NCI-H2196 treated with DMSO at 0.1 percent for 48 hours (cell line): Measurements from ENCODE around the gene SENP5.
"Not testable (repeated sequence)": the region's sequence is repeated elsewhere in the genome, so short reads cannot be mapped to it uniquely, and the experiment has no call there.

ENCODE experiments used
- DNase-seq: peaks from one replicate; lab custom pipeline; 2025; ENCODE audit not compliant: unreplicated experiment; lab: John Stamatoyannopoulos, UW

SENP5 gene

DNA sequence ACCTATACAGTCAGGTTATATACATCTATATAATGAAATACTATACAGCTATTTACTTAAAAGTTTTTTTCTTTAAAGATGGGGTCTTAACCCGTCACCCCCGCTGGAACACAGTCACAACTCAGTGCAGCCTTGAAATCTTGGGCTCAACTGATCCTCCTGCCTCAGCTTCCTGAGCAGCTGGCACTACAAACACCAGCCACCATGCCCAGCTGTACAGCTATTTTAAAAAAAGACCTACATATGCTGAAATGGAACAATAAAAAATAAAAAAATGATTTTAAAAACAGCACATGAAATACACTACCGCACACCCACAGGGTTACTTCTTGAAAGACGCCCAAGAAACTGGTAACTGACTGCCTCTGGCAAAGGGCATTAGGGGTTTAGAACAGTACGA lies 70.9 kb downstream of the SENP5 start:
- no peak for DNase-seq

DNA sequence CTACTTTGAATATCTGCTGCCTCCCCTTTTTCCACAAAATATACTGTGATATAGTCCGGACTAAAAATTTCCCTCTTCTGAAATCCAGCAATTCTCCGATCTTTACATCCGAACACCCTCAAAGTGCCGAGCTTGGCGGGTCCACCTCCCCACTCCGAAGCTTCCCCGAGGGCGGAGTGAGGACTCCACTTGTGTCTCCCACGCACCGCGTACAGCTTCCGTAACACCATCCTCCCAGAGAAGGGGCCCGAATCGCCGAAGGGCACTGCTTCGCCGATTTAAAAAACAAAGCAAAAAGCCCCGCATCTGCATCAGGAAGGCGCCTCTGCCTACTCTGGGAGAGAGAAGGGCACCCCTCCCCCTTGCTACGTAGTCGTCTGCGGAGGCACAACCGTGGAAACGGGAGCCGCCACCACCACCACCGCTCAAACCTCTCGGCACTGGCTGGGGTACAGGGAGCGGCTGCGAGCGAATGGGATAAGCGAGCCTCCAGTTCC lies 74.1 kb downstream of the SENP5 start:
- DNase-seq = no peak

DNA sequence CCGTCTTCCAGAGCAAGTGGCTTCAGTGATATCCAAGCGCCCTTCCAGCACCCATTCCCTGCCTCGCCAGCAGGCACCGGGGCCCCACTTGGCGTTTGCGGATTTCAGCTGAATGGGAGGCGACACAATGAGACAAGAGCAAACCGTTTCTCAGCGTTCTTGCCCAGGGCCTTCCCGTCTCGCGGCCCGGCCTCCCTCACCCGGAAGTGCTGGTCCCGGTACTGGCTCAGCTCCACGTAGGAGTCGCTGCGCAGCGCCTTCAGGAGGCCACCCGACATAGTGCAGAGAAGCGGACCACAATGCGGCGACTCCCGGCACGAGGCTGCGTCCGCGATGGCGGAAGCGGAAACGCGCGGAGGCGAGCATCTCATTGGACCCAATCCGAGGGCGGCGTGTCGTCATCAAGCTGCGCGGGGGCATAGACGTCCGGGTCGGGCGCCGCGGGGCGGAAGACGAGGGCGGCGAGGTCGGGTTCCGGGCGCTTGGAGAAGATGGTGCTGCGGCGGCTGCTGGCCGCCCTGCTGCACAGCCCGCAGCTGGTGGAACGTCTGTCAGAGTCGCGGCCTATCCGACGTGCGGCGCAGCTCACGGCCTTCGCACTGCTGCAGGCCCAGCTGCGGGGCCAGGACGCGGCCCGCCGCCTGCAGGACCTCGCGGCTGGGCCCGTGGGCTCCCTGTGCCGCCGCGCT lies 74.7 kb downstream of the SENP5 start, which contains the start of gene NCBP2:
Gene NCBP2, minus strand, starts transcription at position 303 of the 689 bp plus-strand sequence. Its CDS starts 25 bp downstream, at position 278.
- DNase-seq = peak; percentile 100

DNA sequence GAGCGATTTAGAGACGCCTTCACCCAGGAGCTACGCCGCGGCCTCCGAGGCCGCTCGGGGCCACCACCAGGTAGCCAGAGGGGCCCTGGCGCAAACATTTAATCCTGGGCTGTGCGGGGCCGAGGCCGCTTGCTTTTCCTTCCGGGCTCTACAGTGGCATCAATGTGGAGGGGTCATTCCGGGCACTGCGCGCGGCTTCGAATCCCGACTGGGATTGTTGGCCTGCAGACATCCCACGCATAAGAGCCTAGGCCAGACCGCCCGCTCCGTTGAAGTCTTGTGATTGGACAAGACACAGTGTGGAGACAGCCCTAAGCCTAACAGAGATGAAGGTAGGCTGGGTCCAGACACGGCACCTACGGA lies 75.2 kb downstream of the SENP5 start:
- peak; percentile 37 for DNase-seq

DNA sequence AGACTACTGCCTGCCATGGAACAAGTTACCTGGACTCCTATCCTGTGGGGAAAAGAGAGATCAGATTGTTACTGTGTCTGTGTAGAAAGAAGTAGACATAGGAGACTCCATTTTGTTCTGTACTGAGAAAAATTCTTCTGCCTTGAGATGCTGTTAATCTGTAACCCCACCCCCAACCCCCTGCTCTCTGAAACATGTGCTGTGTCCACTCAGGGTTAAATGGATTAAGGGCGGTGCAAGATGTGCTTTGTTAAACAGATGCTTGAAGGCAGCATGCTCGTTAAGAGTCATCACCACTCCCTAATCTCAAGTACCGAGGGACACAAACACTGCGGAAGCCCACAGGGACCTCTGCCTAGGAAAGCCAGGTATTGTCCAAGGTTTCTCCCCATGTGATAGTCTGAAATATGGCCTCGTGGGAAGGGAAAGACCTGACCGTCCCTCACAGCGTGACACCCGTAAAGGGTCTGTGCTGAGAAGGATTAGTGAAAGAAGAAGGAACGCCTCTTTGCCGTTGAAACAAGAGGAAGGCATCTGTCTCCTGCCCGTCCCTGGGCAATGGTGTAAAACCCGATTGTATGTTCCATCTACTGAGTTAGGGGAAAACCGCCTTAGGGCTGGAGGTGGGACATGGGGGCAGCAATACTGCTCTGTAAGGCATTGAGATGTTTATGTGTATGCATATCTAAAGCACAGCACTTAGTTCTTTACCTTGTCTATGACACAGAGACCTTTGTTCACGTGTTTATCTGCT lies 76.5 kb downstream of the SENP5 start:
- not testable (repeated sequence) for DNase-seq

DNA sequence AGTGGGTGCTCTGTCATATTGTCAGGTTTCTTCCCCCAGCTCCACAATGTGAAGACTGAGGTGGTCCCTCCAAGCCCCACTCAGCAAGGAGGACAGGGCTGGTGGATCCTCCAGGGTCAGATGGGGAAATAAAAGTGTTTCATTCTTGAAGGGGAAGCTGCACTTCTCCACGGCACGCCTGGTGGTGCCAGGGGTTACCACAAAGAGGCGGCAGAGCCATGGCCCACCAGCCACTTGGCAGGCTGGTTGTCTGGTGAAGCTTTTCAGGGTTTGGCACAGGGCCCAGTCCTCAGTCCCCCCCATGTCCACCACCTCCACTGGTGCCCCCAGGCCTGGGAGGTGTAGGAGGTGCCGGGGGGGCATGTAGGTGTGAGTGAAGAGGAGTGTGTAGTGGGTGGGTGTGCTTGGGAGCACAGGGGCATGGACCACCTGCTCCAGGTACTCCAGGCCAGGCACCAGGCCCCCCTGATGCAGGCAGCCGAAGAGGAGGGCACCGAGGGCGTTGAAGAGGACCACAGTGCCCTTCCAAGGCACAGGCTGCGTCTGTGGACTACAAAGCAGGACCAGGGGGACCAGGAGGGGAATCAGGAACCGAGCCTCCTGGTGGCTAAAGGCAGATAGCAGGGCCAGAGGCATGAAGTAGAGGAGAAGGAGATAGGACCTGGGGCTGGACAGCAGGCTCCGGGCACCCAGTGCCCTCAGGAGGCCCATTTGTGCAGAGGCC lies 79.6 kb downstream of the SENP5 start:
- DNase-seq = no peak

DNA sequence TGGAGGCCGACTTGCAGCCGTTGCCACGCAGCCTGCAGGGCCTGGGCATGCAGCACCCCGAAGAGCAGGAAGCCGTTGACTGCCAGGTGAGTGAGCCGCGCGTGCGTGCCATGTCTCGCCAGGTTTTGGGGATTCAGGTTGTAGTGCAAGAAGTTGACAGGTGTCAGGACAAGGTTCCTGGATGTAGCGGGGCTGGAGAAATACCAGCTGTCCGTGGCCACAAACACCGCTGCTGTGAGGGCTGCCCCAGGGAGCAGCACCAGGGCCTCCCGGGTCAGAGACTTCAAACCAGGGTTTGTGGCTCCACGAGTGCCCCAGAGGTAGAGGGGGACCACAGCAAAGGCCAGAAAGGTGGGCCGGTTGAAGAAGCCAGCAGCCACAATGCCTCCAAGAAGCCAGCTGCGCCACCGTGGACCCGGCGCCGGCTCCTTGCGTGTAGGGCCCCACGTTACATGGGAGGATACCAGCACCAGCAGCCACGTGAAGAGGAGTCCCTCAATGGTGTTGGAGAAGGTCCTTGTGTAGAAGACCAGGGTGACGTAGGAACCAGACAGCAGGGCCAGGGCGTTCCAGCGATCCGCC lies 80.2 kb downstream of the SENP5 start:
- no peak for DNase-seq

DNA sequence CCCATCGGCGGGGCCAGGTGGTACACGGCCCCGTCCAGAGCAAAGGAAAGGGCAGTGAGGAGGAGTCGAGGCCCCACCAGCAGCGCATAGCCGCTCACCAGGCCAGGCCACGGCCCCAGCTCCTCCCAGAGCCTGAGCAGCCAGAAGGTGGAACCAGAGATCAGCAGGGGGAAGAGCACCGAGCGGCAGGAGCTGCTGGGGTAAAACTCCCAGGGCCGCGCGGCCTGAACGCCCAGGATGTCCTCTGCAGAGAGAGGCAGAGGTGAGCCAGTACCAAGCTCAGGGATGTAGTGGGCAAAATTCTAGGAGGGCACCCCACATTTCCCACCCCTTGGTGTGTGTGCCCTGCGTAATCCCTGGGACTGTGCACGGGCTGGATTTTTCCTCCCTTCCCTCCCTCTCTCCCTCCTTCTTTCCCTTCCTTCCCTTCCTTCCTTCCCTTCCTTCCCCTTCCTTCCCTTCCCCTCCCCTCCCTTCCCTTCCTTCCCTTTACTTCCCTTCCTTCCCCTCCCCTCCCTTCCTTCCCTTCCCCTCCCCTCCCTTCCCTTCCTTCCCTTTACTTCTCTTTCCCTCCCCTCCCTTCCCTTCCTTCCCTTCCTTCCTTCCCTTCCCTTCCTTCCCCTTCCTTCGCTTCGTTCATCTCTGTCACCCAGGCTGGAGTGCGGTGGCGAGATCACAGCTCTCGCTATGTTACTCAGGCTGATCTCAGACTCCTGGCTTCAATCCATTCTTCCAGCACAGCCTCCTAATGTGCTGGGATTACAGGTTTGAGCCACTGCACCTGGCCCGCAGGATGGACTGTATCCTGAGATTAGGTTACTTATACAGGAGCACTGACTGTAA lies 80.9 kb downstream of the SENP5 start:
- no peak for DNase-seq

DNA sequence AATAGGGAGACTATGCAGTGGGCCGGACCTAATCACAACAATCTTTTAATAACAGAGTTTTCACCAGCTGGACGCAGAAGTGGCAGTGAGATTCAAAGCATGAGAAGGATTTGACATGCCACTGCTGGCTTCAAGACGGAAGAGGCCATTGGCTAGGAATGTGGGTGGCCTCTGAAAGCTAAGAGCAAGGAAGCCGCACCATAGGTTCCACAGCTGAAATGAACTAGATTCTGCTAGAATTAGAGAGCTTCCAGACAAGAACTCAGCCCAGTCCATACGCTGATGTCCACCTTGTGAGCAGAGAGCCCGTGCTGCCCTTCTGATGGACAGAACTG lies 81.5 kb downstream of the SENP5 start:
- DNase-seq = no peak

DNA sequence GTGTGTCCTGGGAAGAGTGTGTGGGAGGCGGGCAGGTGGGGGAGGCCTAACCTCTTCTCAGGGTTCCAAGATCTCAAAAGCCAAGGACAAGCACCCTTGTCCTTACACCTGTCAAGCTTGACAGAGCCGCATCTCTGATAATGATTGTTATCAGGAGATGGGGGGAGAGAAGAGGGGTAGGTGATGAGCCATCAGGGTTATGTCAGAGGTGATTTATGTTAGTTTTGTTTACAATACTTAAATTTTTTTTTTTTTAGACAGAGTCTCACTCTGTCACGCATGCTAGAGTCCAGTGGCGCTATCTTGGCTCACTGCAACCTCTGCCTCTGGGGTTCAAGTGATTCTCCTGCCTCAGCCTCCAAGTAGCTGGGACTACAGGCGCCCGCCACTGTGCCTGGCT lies 82.0 kb downstream of the SENP5 start:
- DNase-seq = no peak

DNA sequence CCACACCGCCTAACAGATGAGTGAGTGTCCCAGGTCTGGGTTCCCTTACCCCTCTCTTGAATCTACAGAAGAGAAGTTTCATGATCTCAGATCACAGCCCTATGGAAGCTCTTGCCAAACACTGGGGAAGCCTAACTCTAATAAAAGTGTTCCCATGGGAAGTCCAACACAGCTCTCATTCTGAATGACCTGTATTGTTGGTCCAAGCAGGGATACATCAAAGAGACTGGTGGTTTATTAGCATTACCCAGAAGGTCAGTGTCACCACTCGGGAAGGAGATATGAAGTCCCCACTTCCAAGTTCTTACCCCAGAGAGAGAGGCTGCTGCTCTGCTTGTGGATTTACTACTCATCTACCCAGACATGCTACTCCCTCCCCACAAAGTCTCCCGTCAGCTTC lies 83.7 kb downstream of the SENP5 start:
- no peak for DNase-seq

DNA sequence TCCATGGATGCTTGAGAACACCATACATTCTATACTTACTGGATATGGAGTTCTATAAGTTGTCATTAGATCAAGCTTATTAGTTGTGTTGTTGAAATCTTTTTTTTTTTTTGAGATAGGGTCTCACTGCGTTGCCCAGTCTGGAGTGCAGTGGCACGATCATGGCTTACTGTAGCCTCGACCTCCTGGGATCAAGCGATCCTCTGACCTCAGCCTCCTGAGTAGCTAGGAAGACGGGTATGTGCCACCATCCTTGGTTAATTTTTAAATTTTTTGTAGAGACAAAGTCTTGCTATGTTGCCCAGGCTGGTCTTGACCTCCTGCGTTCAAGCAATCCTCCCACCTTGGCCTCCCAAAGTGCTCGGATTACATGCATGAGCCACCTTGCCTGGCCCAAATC lies 87.1 kb downstream of the SENP5 start:
- no peak for DNase-seq

DNA sequence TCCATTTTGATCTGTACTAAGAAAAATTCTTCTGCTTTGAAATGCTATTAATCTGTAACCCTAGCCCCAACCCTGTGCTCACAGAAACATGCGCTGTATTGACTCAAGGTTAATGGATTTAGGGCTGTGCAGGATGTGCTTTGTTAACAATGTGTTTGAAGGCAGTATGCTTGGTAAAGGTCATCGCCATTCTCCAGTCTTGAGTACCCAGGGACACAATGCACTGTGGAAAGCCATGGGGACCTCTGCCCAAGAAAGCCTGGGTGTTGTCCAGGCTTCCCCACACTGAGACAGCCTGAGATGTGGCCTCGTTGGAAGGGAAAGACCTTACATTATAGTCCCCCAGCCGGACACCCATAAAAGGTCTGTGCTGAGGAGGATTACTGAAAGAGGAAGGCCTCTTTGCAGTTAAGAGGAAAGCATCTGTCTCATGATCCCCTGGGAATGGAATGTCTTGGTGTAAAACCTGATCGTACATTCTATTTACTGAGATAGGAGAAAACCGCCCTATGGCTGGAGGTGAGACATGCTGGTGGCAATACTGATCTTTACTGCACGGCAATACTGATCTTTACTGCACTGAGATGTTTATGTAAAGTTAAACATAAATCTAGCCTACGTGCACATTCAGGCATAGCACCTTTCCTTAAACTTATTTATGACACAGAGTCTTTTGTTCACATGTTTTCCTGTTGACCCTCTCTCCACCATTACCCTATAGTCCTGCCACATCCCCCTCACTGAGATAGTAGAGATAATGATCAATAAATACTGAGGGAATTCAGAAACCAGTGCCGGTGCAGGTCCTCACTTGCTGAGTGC lies 94.6 kb downstream of the SENP5 start:
- DNase-seq = no peak

DNA sequence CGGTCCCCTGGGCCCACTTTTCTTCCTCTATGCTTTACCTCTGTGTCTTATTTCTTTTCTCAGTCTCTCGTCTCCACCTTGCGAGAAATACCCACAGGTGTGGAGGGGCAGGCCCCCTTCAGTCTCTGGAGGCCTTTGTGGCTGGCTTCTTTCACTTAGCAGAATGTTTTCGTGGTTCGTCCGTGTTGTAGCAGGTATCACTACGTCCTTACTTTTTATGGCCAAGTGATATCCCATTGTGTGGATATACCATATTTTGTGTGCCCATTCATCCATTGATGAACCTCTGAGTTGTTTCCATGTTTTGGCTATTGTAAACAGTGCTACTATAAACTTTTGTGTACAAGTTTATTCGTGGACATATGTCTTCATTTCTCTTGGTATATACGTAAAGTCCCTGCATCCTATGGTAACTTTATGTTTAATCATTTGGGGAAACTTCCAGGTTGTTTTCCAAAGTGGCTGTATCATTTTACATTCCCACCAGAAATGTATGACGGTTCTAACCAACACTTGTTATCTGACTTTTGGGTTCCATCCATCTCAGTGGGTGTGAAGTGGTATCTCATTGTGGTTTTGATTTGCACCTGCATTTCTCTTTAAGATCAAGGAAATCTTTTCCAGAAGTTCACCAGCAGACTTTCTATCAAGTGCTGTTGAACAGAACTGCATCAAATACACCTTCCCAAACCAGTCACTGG lies 95.4 kb downstream of the SENP5 start:
- DNase-seq = no peak

DNA sequence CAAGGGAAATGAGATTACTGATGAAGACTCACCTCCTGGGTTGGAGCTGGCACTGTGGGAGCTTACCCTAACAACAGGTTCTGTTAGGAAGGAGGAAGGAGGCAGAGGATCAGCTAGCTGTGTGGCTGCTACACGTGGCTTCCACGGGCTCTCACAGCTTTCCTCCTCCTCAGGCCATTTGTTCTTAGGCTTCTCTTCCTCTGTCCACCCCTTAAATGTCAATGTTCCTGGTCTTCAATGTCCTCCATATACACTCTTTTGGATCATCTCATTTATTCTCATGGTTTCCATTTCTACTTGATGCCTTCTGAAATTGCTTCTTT lies 95.9 kb downstream of the SENP5 start:
- no peak for DNase-seq

DNA sequence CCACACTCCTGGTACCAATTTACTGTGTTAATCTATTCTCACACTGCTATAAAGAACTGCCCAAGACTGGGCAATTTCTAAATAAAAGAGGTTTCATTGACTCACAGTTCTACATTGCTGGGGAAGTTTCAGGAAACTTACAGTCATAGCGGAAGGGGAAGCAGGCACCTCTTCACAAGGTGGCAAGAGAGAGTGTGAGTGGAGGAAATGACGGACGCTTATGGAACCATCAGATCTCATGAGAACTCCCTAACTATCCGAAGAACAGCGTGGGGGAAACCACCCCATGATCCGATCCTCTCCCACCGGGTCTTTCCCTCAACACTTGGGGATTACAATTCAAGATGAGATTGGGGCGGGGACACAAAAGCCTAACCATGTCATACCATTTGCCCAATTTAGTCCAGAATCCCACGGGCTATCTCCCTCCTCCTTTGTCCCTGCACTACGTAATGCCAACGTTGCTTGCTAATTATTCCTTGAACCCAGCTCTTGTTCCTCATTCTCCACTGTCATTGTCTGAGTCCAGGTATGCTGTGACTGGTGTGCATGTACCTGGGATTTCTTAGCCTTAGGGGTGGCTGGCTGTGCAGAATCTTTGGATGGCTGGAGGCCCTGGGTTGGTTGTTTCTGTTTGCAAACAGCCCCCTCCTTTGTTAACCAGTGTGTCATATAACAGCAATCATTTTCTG lies 97.5 kb downstream of the SENP5 start:
- DNase-seq = no peak

DNA sequence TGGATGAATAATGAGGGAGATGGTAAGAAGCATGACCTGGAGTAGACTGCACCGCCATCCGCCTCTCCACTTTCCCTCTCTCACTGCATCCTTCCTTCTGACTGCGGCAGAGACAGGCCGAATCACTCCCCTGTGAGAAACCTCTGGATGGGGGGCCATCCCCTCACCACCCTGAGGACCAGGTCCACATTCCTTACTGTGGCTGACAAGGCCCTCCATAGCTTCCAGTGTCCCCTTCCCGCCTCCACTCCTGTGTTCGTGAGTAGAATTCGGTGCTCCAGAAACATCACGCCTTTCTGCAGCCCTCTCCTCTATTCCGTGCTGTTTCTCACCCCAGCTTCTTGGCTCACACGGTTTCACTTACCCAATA lies 98.1 kb downstream of the SENP5 start:
- DNase-seq = no peak

DNA sequence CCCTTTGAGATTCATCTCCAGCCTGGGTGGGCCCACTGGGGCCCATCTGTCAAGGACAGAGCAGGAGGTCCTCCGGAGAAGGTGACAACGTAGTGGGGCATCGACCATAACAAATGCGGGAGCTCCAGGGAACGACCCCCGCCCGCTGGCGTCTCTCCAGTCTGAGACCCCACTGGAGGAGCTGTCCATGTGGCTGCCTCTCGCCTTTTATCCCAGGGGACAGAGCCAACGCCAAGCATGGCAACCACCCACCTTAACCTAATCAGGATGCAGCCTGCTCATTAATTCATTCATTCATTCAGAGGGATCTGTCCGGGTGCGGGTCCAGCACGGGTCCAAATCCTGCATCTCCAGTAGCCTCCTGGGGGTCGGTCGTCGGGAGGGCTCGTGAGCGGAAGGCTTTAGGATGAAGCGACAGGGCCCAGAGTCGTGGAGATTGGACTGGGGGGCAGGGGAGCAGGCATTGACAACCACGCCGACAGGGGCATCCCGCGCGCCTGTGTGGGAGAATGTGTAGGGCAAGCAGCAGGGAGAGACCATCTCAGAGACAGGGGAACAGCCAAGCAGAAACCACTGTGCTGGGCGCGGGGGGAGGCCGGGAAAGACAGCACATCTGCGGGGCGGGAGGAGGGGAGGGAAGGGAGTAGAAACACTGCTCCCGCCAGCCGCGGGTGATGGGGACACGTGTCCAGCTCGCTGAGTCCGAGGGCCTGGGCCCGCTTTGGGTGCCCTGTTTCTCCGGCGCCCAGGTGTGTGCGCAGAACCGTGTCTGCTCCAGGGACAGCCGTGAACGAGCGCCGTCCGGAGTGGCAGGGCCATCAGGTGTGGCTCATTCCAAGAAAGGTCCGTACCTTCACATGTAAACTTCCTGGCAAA lies 99.0 kb downstream of the SENP5 start:
- no peak for DNase-seq
